Large intestine (tissue), 3 donors: ENCODE data around the gene MOK. TPM values are rescaled to one million over a fixed set of nuclear protein-coding genes. Genes with fewer than 3 reads are reported as not detected.
A peak's percentile ranks its signal among the peaks of the same experiment; 100 is the strongest.
"Not testable (repeated sequence)": the region's sequence is repeated elsewhere in the genome, so short reads cannot be mapped to it uniquely, and the experiment has no call there.

ENCODE experiments used
- DNase-seq, 2 donors: peaks; one replicate each; pipeline versions ENCODE4 v3.0.0 to v3.0.0-alpha.2; 2013
- H3K27ac ChIP-seq: one replicate; pipeline ENCODE4 v1.5.1; 2013; ENCODE audit warnings: low read length
- H3K27me3 ChIP-seq: 2 replicates; pipeline ENCODE4 v1.6.1; 2013; ENCODE audit warnings: low read length; ENCODE audit not compliant: control insufficient read depth, insufficient read depth
- H3K36me3 ChIP-seq: 2 replicates; pipeline ENCODE4 v1.6.1; 2013; ENCODE audit warnings: low read length; ENCODE audit not compliant: control insufficient read depth, insufficient read depth
- H3K4me1 ChIP-seq: one replicate; pipeline ENCODE4 v1.6.1; 2013; ENCODE audit warnings: low read length; ENCODE audit not compliant: control insufficient read depth, insufficient read depth
- H3K4me3 ChIP-seq: one replicate; pipeline ENCODE4 v1.5.1; 2013; ENCODE audit warnings: low read length
- H3K9me3 ChIP-seq: one replicate; pipeline ENCODE4 v1.6.1; 2013; ENCODE audit warnings: mild to moderate bottlenecking, low read depth, low read length, moderate library complexity; ENCODE audit not compliant: control insufficient read depth
- WGBS: methylation state at CpG from one replicate; pipeline ENCODE4 v1.1.5; 2013; ENCODE audit warnings: low lambda C conversion rate; ENCODE audit not compliant: insufficient coverage; 5-methylcytosine and 5-hydroxymethylcytosine counted together
- polyA plus RNA-seq: library from polyadenylated mRNA; unstranded; fragments of 120-200 nt; gene quantifications from one replicate; pipeline ENCODE4 v1.2.1, GENCODE V29; 2013

The MOK gene
- polyA plus RNA-seq, 1 donor, result 16.5 TPM

DNA sequence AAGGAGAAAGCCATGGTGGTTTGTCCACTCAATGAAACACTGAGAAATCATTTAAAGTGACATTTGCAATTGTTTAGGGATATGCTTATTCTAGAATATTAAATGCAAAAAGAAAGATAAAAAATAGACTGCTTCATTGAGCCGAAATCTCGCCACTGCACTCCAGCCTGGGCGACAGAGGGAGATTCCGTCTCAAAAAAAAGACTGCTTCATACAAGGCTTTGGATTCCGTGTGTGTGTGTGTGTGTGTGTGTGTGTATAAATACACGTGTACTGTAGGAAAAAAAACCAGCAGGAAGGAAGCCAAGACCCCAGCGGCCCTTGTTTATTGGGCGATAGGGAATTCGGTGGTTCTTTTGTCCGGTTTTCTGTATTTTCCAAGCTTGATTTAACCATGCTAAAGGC lies 11.4 kb upstream of the MOK start:
- Histone ChIP-seq H3K9me3 (no peaks in the 10 kb centered on the region), H3K36me3 (no peaks in the 10 kb centered on the region), H3K4me1 (peaks cover 29% of the 10 kb centered on the region), H3K4me3 (peak overlapping the region; percentile 71), H3K27me3 (no peaks in the 10 kb centered on the region), H3K27ac (peak overlapping the region; percentile 96)
- no CpG with 5 or more reads among the region's 10 CpGs for WGBS
- DNase-seq, result peak in 1 of 2 donors; percentile 45

DNA sequence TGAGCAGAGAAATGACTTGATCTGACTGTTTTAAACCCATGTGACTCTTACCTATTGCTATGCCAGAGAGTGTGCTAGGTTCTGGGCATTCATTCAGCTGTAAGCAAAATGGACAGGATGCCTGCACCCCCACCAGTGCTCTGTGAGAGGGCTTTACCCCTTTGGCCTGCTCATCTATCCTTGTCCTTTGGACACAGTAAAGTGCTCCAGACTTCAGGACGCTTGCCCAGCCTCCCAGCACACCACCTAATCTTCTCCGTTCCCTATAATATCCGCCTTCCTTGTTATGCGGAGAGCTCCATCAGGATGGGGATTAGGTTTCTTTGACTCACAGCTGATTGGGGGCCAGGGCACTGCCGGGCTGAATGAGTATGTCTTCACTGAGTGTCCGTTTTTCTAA lies 10.2 kb upstream of the MOK start:
- Histone ChIP-seq H3K4me1 (peaks cover 17% of the 10 kb centered on the region), H3K36me3 (no peaks in the 10 kb centered on the region), H3K4me3 (no peak overlapping the region), H3K27me3 (no peaks in the 10 kb centered on the region), H3K27ac (no peak overlapping the region), H3K9me3 (no peaks in the 10 kb centered on the region)
- no CpG with 5 or more reads among the region's 6 CpGs for WGBS
- no peak for DNase-seq

GRCh38 chr14:102314242-102315011 lies 9.5 kb upstream of the MOK start:
- peak; percentile 78 to 84 for DNase-seq
- no peak overlapping the region for H3K27ac ChIP-seq
- no peaks in the 10 kb centered on the region for H3K27me3 ChIP-seq
- no peaks in the 10 kb centered on the region for H3K9me3 ChIP-seq
- H3K36me3 ChIP-seq, result no peaks in the 10 kb centered on the region
- WGBS, result 0% methylated on average over 3 of the region's 52 CpGs
- peaks cover 17% of the 10 kb centered on the region for H3K4me1 ChIP-seq
- H3K4me3 ChIP-seq, result peak overlapping the region; percentile 48

DNA sequence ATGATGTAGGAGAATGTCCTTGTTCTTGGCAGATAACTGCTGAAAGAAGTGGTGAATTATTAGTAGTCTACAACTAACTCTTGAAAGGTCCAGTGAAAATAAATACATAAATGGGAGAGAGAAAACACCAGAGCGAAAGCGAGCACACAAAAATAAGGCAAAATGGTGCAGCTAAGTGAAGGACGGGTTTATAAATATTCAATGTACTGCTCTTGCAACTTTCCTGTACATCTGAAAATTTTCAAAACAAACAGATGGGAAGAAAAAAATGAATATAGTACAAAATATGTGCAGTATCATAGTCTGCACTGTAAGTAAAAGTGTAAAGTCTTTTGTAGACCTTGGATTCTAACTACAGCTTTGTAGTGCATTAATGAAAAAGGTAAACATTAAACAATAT lies 1.3 kb downstream of the MOK start:
- H3K27ac ChIP-seq, result no peak overlapping the region
- no peaks in the 10 kb centered on the region for H3K36me3 ChIP-seq
- 80% methylated on average over 2 of the region's 3 CpGs for WGBS
- no peaks in the 10 kb centered on the region for H3K9me3 ChIP-seq
- no peaks in the 10 kb centered on the region for H3K4me1 ChIP-seq
- H3K27me3 ChIP-seq, result no peaks in the 10 kb centered on the region
- DNase-seq, result no peak
- H3K4me3 ChIP-seq, result no peak overlapping the region

DNA sequence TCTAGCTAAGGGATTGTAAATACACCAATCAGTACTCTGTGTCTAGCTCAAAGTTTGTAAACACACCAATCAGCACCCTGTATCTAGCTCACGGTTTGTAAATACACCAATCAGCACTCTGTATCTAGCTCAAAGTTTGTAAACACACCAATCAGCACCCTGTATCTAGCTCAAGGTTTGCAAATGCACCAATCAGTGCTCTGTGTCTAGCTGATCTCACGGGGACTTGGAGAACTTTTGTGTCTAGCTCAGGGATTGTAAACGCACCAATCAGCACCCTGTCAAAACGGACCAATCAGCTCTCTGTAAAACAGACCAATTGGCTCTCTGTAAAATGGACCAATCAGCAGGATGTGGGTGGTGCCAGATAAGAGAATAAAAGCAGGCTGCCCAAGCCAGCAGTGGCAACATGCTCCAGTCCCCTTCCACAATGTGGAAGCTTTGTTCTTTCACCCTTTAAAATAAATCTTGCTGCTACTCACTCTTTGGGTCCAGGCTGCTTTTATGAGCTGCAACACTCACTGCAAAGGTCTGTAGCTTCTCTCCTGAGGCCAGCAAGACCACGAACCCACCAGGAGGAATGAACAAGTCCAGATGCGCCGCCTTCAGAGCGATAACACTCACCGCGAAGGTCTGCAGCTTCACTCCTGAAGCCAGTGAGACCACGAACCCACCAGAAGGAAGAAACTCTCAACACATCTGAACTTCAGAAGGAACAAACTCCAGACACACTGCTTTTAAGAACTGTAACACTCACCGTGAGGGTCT lies 6.5 kb downstream of the MOK start:
- H3K27ac ChIP-seq, H3K9me3 ChIP-seq, DNase-seq, H3K4me1 ChIP-seq, H3K4me3 ChIP-seq, H3K27me3 ChIP-seq, H3K36me3 ChIP-seq: not testable (repeated sequence)
- WGBS, result no CpG with 5 or more reads among the region's 12 CpGs

DNA sequence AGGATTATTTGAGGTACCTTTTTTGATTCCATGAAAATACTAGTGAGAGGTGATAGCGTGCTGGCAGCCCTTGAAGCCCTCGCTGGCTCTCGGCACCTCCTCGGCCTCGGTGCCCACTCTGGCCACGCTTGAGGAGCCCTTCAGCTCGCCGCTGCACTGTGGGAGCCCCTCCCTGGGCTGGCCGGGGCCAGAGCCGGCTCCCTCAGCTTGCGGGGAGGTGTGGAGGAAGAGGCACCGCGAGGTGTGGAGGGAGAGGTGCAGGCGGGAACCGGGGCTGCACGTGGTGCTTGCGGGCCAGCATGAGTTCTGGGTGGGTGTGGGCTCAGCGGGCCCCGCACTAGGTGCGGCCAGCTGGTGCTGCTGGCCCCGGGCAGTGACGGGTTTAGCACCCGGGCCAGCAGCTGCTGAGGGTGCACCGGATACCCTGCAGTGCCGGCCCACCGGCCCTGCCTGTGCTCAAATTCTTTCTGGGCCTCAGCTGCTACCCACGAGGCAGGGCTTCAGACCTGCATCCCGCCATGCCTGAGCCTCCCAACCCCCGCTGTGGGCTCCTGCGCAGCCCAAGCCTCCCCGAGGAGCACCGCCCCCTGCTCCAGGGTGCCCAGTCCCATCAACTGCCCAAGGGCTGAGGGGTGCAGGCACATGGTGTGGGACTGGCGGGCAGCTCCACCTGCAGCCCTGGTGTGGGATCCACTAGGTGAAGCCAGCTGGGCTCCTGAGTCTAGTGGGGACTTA lies 7.4 kb downstream of the MOK start:
- no CpG with 5 or more reads among the region's 33 CpGs for WGBS
- H3K4me1 ChIP-seq, result peaks cover 5% of the 10 kb centered on the region
- H3K27me3 ChIP-seq, result no peaks in the 10 kb centered on the region
- no peaks in the 10 kb centered on the region for H3K36me3 ChIP-seq
- H3K27ac ChIP-seq, result no peak overlapping the region
- H3K4me3 ChIP-seq, result no peak overlapping the region
- no peak for DNase-seq
- H3K9me3 ChIP-seq, result peaks cover 8% of the 10 kb centered on the region

DNA sequence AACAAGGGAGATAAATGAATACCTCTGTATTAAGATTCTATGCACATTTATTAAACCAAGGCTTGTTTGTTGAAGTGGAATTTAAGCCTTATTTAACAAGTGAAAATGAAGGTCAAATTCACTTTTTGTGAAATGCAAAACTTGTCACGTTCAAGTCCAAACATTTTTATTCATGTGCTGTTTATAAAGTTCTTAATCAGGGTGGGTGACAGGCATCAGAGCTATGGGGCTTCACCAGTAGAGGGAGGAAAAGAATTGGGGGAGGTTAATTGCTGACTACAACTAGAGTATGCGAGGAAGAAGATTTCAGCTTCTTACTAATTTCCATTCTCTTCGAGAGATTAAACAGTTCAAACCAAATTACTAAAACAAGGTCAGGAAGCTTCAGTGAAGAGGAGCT lies 9.7 kb downstream of the MOK start:
- Histone ChIP-seq H3K4me3 (no peak overlapping the region), H3K27me3 (no peaks in the 10 kb centered on the region), H3K9me3 (peaks cover 8% of the 10 kb centered on the region), H3K27ac (no peak overlapping the region), H3K4me1 (peaks cover 5% of the 10 kb centered on the region), H3K36me3 (no peaks in the 10 kb centered on the region)
- 100% methylated on average over 2 of the region's 3 CpGs for WGBS
- no peak for DNase-seq

- H3K27me3 ChIP-seq, result no peaks in the 10 kb centered on the region
- WGBS, result no CpG with 5 or more reads among the region's 6 CpGs
- peaks cover 5% of the 10 kb centered on the region for H3K4me1 ChIP-seq
- H3K36me3 ChIP-seq, result no peaks in the 10 kb centered on the region
- no peak overlapping the region for H3K4me3 ChIP-seq
- H3K9me3 ChIP-seq, result peaks cover 8% of the 10 kb centered on the region
- no peak overlapping the region for H3K27ac ChIP-seq
- peak in 1 of 2 donors; percentile 52 for DNase-seq
Measured at GRCh38 chr14:102293781-102294180, 11.2 kb downstream of the MOK start.

DNA sequence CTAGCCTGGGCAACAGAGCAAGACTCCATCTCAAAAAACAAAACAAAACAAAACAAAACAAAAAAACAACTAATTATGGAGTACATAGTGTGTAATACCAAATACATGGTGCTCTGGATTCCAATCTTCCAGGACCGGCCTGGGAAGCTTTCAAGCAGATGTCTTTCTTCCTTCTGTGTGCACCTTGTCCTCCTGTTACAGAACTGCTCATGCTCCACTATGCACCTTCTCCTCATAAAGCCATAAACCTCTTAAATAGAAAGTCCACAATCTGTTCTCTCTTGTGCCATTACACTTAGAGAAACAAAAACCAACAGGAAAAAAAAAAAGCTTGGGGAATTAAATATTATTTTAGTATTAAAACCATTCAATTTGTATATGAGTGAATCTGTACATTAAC lies 12.5 kb downstream of the MOK start:
- Histone ChIP-seq H3K9me3 (peaks cover 4% of the 10 kb centered on the region), H3K4me1 (peaks cover 5% of the 10 kb centered on the region), H3K27ac (peak overlapping the region; percentile 87), H3K4me3 (no peak overlapping the region), H3K36me3 (no peaks in the 10 kb centered on the region), H3K27me3 (no peaks in the 10 kb centered on the region)
- no CpG with 5 or more reads among the region's 1 CpG for WGBS
- peak; percentile 73 to 86 for DNase-seq

GRCh38 chr14:102288139-102288538 lies 16.8 kb downstream of the MOK start:
- H3K4me1 ChIP-seq, result peaks cover 5% of the 10 kb centered on the region
- no CpG with 5 or more reads among the region's 2 CpGs for WGBS
- H3K4me3 ChIP-seq, result no peak overlapping the region

More at GRCh38 chr14:102288139-102288538, 16.8 kb downstream of the MOK start:
- no peak overlapping the region for H3K27ac ChIP-seq
- no peaks in the 10 kb centered on the region for H3K9me3 ChIP-seq
- no peaks in the 10 kb centered on the region for H3K36me3 ChIP-seq
- no peaks in the 10 kb centered on the region for H3K27me3 ChIP-seq
- no peak for DNase-seq
